ENCODE results near the gene OR52E6. TPM values are rescaled to one million over a fixed set of nuclear protein-coding genes. Genes with fewer than 3 reads are reported as not detected.

Gene OR52E6
- total and polyA plus RNA-seq, 2 of the 8 experiments (the other 6 are each of a cell fraction or from before 2014, with no cell fraction given) = 0.14 TPM; not detected in 1

GRCh38 chr11:5880329-5880728 is 38.6 kb upstream of the OR52E6 start, which contains the start of gene OR52E4 (continued):
- TF ChIP-seq ATF2 (IDR thresholded peaks at IDR 0.05; ENCODE audit: low read length) = no peak
- TF ChIP-seq RNF2 (IDR thresholded peaks at IDR 0.05; ENCODE audit: borderline replicate concordance, low read depth, low read length, missing control alignments, poor library complexity, severe bottlenecking) = no peak
- no peak for TF ChIP-seq KDM4A (IDR thresholded peaks at IDR 0.05; ENCODE audit: low read depth, low read length, severe bottlenecking)
- no peak for TF ChIP-seq SP1 (IDR thresholded peaks at IDR 0.05; ENCODE audit: low read depth, low read length)
- no peak for TF ChIP-seq CHD1 (IDR thresholded peaks at IDR 0.05; ENCODE audit: low read depth, low read length)
- TF ChIP-seq TBP (IDR thresholded peaks at IDR 0.05; ENCODE audit: low read depth, low read length) = no peak
- TF ChIP-seq E2F6 (IDR thresholded peaks at IDR 0.05) = no peak
